NCI-H2029 (cell line): Measurements from ENCODE around the gene PUS7L.
"Not testable (repeated sequence)": the region's sequence is repeated elsewhere in the genome, so short reads cannot be mapped to it uniquely, and the experiment has no call there.

Experiments
- DNase-seq: peaks from one replicate; lab custom pipeline; 2025; lab: John Stamatoyannopoulos, UW

The PUS7L gene

GRCh38 chr12:43758728-43759563 is at the start of gene PUS7L, which contains the start of gene IRAK4:
TSS of gene PUS7L (minus strand) at chr12:43758790. CDS start at chr12:43755245, 3,545 bp downstream.
TSS of gene IRAK4 (plus strand) at chr12:43758951. CDS start at chr12:43768112, 9,161 bp downstream.
- peak; percentile 98 for DNase-seq

- DNase-seq, result no peak
These were observed 48.8 kb upstream of the PUS7L start for GRCh38 chr12:43807386-43807785.

GRCh38 chr12:43806737-43807072 is 48.1 kb upstream of the PUS7L start:
- DNase-seq, result no peak

GRCh38 chr12:43805860-43806736 is 47.5 kb upstream of the PUS7L start, which contains the start of gene TWF1:
TSS of gene TWF1 (minus strand) at chr12:43806317. CDS start at chr12:43806245, 72 bp downstream.
- peak; percentile 38 for DNase-seq

- peak; percentile 3 for DNase-seq
These were observed 46.7 kb upstream of the PUS7L start for GRCh38 chr12:43805149-43805859.

- DNase-seq, result no peak
These were observed 39.1 kb upstream of the PUS7L start for GRCh38 chr12:43797561-43798217.

GRCh38 chr12:43795716-43796280 is 37.2 kb upstream of the PUS7L start:
- peak; percentile 19 for DNase-seq

- DNase-seq, result peak; percentile 4
These were observed 31.4 kb upstream of the PUS7L start for GRCh38 chr12:43789941-43790340.

GRCh38 chr12:43786899-43787693 is 28.5 kb upstream of the PUS7L start:
- no peak for DNase-seq

- DNase-seq, result no peak
These were observed 17.9 kb upstream of the PUS7L start for GRCh38 chr12:43776498-43776897.

- DNase-seq, result no peak
These were observed 7.7 kb upstream of the PUS7L start for GRCh38 chr12:43766291-43766690.

GRCh38 chr12:43764528-43764927 is 5.9 kb upstream of the PUS7L start:
- DNase-seq, result no peak

GRCh38 chr12:43763769-43764168 is 5.2 kb upstream of the PUS7L start:
- no peak for DNase-seq

- no peak for DNase-seq
These were observed 4.0 kb upstream of the PUS7L start for GRCh38 chr12:43762596-43762995.

GRCh38 chr12:43761500-43761899 is 2.9 kb upstream of the PUS7L start:
- DNase-seq, result no peak

GRCh38 chr12:43760396-43760795 is 1.8 kb upstream of the PUS7L start:
- no peak for DNase-seq

GRCh38 chr12:43758247-43758727 is 303 bp downstream of the PUS7L start:
- no peak for DNase-seq

GRCh38 chr12:43754015-43754414 is 4.6 kb downstream of the PUS7L start:
- DNase-seq, result no peak

GRCh38 chr12:43751360-43751759 is 7.2 kb downstream of the PUS7L start:
- not testable (repeated sequence) for DNase-seq

- no peak for DNase-seq
These were observed 7.8 kb downstream of the PUS7L start for GRCh38 chr12:43750814-43751213.
